ENCODE data around the gene NDUFAF3.

The NDUFAF3 gene

GRCh38 chr3:49015765-49016164 is 6.2 kb upstream of the NDUFAF3 start:
- H3K9me3 Mint-ChIP-seq: no peaks in the 10 kb centered on the region
- peak overlapping the region; percentile 87 for H3K27ac Mint-ChIP-seq
- H3K36me3 Mint-ChIP-seq (ENCODE audit: low read depth): peaks cover 27% of the 10 kb centered on the region
- DNase-seq: no peak
- peaks cover 23% of the 10 kb centered on the region for H3K4me1 Mint-ChIP-seq
- TF ChIP-seq CTCF (IDR thresholded peaks at IDR 0.05): no peak
- H3K4me3 Mint-ChIP-seq: no peak overlapping the region
- H3K27me3 Mint-ChIP-seq (ENCODE audit: low read depth, poor library complexity): no peaks in the 10 kb centered on the region

GRCh38 chr3:49016414-49017228 is 5.3 kb upstream of the NDUFAF3 start:
- no peaks in the 10 kb centered on the region for H3K27me3 Mint-ChIP-seq (ENCODE audit: low read depth, poor library complexity)
- peaks cover 23% of the 10 kb centered on the region for H3K4me1 Mint-ChIP-seq
- no peaks in the 10 kb centered on the region for H3K9me3 Mint-ChIP-seq
- no peak for DNase-seq
- peak overlapping the region; percentile 25 for H3K27ac Mint-ChIP-seq
- peaks cover 27% of the 10 kb centered on the region for H3K36me3 Mint-ChIP-seq (ENCODE audit: low read depth)
- H3K4me3 Mint-ChIP-seq: peak overlapping the region; percentile 96
- TF ChIP-seq CTCF (IDR thresholded peaks at IDR 0.05): no peak

GRCh38 chr3:49017229-49017970 is 4.5 kb upstream of the NDUFAF3 start:
- Mint-ChIP-seq H3K36me3 (ENCODE audit: low read depth) (peaks cover 21% of the 10 kb centered on the region), H3K27me3 (ENCODE audit: low read depth, poor library complexity) (no peaks in the 10 kb centered on the region), H3K9me3 (no peaks in the 10 kb centered on the region), H3K4me3 (peak overlapping the region; percentile 96), H3K4me1 (peaks cover 24% of the 10 kb centered on the region), H3K27ac (no peak overlapping the region)
- no peak for DNase-seq
- no peak for TF ChIP-seq CTCF (IDR thresholded peaks at IDR 0.05)

- peak; percentile 70 for DNase-seq
- no peaks in the 10 kb centered on the region for H3K27me3 Mint-ChIP-seq (ENCODE audit: low read depth, poor library complexity)
- H3K27ac Mint-ChIP-seq: peak within 1 kb of the TSS; percentile 90
- peak within 1 kb of the TSS; percentile 96 for H3K4me3 Mint-ChIP-seq
- no peak for TF ChIP-seq CTCF (IDR thresholded peaks at IDR 0.05)
- peaks cover 31% of the 10 kb centered on the region for H3K4me1 Mint-ChIP-seq
- no peaks in the 10 kb centered on the region for H3K9me3 Mint-ChIP-seq
- H3K36me3 Mint-ChIP-seq (ENCODE audit: low read depth): peaks cover 24% of the 10 kb centered on the region
These were observed 3.8 kb upstream of the NDUFAF3 start, which contains the start of gene DALRD3 for GRCh38 chr3:49017971-49018706. Gene DALRD3, minus strand, starts transcription at chr3:49018580. Its CDS starts 16 bp downstream, at chr3:49018564.

GRCh38 chr3:49018707-49019006 is 3.3 kb upstream of the NDUFAF3 start:
- Mint-ChIP-seq H3K4me1 (peaks cover 37% of the 10 kb centered on the region), H3K36me3 (ENCODE audit: low read depth) (peaks cover 26% of the 10 kb centered on the region), H3K4me3 (peak overlapping the region; percentile 96), H3K9me3 (no peaks in the 10 kb centered on the region), H3K27ac (peak overlapping the region; percentile 90), H3K27me3 (ENCODE audit: low read depth, poor library complexity) (no peaks in the 10 kb centered on the region)
- DNase-seq: no peak
- no peak for TF ChIP-seq CTCF (IDR thresholded peaks at IDR 0.05)

Measured in nephron progenitor cell (in vitro differentiated cells).